H1 (cell line): ENCODE data around the gene TAF4. TPM values are rescaled to one million over a fixed set of nuclear protein-coding genes. Genes with fewer than 3 reads are reported as not detected.

ENCODE experiments used
- CTCF ChIA-PET: fragments of 300-600 bp; sonication (Branson Sonifier 250); formaldehyde crosslinking; loops from one replicate; lab custom pipeline; 2021; ENCODE audit not compliant: partially characterized antibody; lab: Charles Lee
- POLR2A ChIA-PET: fragments of 300-600 bp; sonication (Branson Sonifier 250); formaldehyde crosslinking; loops from one replicate; lab custom pipeline; 2021; ENCODE audit warnings: inconsistent platforms; ENCODE audit not compliant: partially characterized antibody; lab: Charles Lee
- DNase-seq, 2 experiments: peaks; one replicate each; pipeline versions ENCODE4 v3.0.0 to v3.0.0-alpha.2; 2010 to 2022; ENCODE audit warnings: low spot score in 2 of 2, low read depth in 1 of 2, mixed read lengths in 1 of 2
- FAIRE-seq: peaks from 2 replicates; lab custom pipeline; 2011; peaks lifted over from hg19 to GRCh38; lab: Jason Lieb, UNC
- H2AFZ ChIP-seq: 2 replicates; pipeline ENCODE4 v1.8.1; 2012; ENCODE audit warnings: low read length, inconsistent platforms
- H2AK5ac ChIP-seq: 2 replicates; pipeline ENCODE4 v1.6.1; 2013; ENCODE audit warnings: low read depth, low read length
- H2BK120ac ChIP-seq: replicated peaks from 2 replicates; pipeline ENCODE3; 2013; ENCODE audit warnings: low read depth, low read length, inconsistent platforms
- H2BK12ac ChIP-seq: 2 replicates; pipeline ENCODE4 v1.6.1; 2013; ENCODE audit warnings: low read depth, low read length
- H2BK15ac ChIP-seq: 2 replicates; pipeline ENCODE4 v1.6.1; 2013; ENCODE audit warnings: low read length
- H2BK20ac ChIP-seq: 2 replicates; pipeline ENCODE4 v1.6.1; 2013; ENCODE audit warnings: low read length
- H2BK5ac ChIP-seq: 2 replicates; pipeline ENCODE4 v1.6.1; 2013; ENCODE audit warnings: low read depth, low read length
- H3K14ac ChIP-seq: 2 replicates; pipeline ENCODE4 v1.6.1; 2013; ENCODE audit warnings: inconsistent platforms; ENCODE audit not compliant: insufficient read length
- H3K18ac ChIP-seq: 2 replicates; pipeline ENCODE4 v1.6.1; 2013; ENCODE audit warnings: low read length; ENCODE audit errors: extremely low read depth
- H3K23ac ChIP-seq: 2 replicates; pipeline ENCODE4 v1.6.1; 2013; ENCODE audit warnings: inconsistent platforms; ENCODE audit not compliant: insufficient read length
- H3K23me2 ChIP-seq: 2 replicates; pipeline ENCODE4 v1.6.1; 2013; ENCODE audit warnings: low read depth, low read length
- H3K27ac ChIP-seq: 2 replicates; pipeline ENCODE4 v1.6.1; 2011; ENCODE audit warnings: low read depth, low read length, inconsistent platforms
- H3K27me3 ChIP-seq, 4 experiments: replicated peaks in 1 of 4; 1 replicate in 1 of 4; 2 replicates in 3 of 4; pipeline versions ENCODE4 v1.6.1 to v1.8.1; 2011 to 2013; ENCODE audit warnings: low read length in 3 of 4, mild to moderate bottlenecking in 3 of 4, inconsistent platforms in 2 of 4, mixed read lengths in 2 of 4, moderate library complexity in 1 of 4; ENCODE audit not compliant: control insufficient read depth in 3 of 4, insufficient read depth in 3 of 4; ENCODE audit errors: extremely low read depth in 1 of 4
- H3K36me3 ChIP-seq, 4 experiments: 2 replicates each; pipeline versions ENCODE4 v1.6.1 to v1.8.1; 2011 to 2013; ENCODE audit warnings: mild to moderate bottlenecking in 4 of 4, low read length in 3 of 4, moderate library complexity in 2 of 4, control low read depth in 1 of 4, inconsistent platforms in 1 of 4; ENCODE audit not compliant: insufficient read depth in 4 of 4, control insufficient read depth in 2 of 4
- H3K4ac ChIP-seq: replicated peaks from 2 replicates; pipeline ENCODE3; 2013; ENCODE audit warnings: low read length, low read depth, mixed read lengths, inconsistent platforms; ENCODE audit not compliant: insufficient read length
- H3K4me1 ChIP-seq, 4 experiments: replicated peaks in 1 of 4; 1 replicate in 1 of 4; 2 replicates in 3 of 4; pipeline versions ENCODE4 v1.6.1 to v1.8.1; 2011 to 2013; ENCODE audit warnings: low read length in 3 of 4, inconsistent platforms in 2 of 4, mixed read lengths in 1 of 4; ENCODE audit not compliant: insufficient read depth in 4 of 4, control insufficient read depth in 3 of 4
- H3K4me2 ChIP-seq, 2 experiments: 2 replicates each; pipeline versions ENCODE4 v1.6.1 to v1.8.1; 2011 to 2013; ENCODE audit warnings: low read depth in 2 of 2, low read length in 2 of 2, control low read depth in 1 of 2, inconsistent platforms in 1 of 2, mild to moderate bottlenecking in 1 of 2; ENCODE audit not compliant: insufficient read depth in 1 of 2
- H3K4me3 ChIP-seq, 4 experiments: fragments of 200-600, 300-600 bp in 1 of 4; sonication (generic), shearing (Covaris generic), sonication (Bioruptor Twin) in 1 of 4; 2 replicates each; pipeline versions ENCODE4 v1.5.1 to v1.8.1; 2011 to 2016; ENCODE audit warnings: low read length in 4 of 4, low read depth in 3 of 4, control low read depth in 2 of 4, inconsistent platforms in 2 of 4, mild to moderate bottlenecking in 2 of 4, mixed read lengths in 1 of 4, moderate library complexity in 1 of 4; ENCODE audit not compliant: insufficient read depth in 2 of 4; ENCODE audit errors: extremely low read depth in 1 of 4
- H3K56ac ChIP-seq: replicated peaks from 2 replicates; pipeline ENCODE3; 2013; ENCODE audit warnings: low read depth, mild to moderate bottlenecking, mixed read lengths, low read length, inconsistent platforms; ENCODE audit not compliant: insufficient read length
- H3K79me1 ChIP-seq: 2 replicates; pipeline ENCODE4 v1.6.1; 2013; ENCODE audit warnings: low read depth, low read length, control low read depth
- H3K79me2 ChIP-seq, 2 experiments: 2 replicates each; pipeline versions ENCODE4 v1.6.1 to v1.8.1; 2012 to 2013; ENCODE audit warnings: low read length in 2 of 2, mild to moderate bottlenecking in 2 of 2, inconsistent platforms in 1 of 2; ENCODE audit not compliant: insufficient read depth in 2 of 2, control insufficient read depth in 1 of 2
- H3K9ac ChIP-seq, 4 experiments: replicated peaks in 1 of 4; 1 replicate in 1 of 4; 2 replicates in 3 of 4; pipeline versions ENCODE4 v1.6.1 to v1.8.1; 2011 to 2013; ENCODE audit warnings: low read depth in 3 of 4, low read length in 3 of 4, control low read depth in 2 of 4, mild to moderate bottlenecking in 2 of 4, moderate library complexity in 2 of 4, inconsistent platforms in 1 of 4; ENCODE audit errors: extremely low read depth in 1 of 4
- H3K9me3 ChIP-seq, 2 experiments: 2 replicates each; pipeline versions ENCODE4 v1.6.1 to v1.8.1; 2012 to 2013; ENCODE audit warnings: mild to moderate bottlenecking in 2 of 2, moderate library complexity in 2 of 2, control low read depth in 1 of 2, inconsistent platforms in 1 of 2, low read depth in 1 of 2, low read length in 1 of 2, mixed read lengths in 1 of 2; ENCODE audit not compliant: insufficient read depth in 2 of 2
- H4K20me1 ChIP-seq, 2 experiments: replicated peaks in 1 of 2; 2 replicates each; pipeline versions ENCODE3 to v1.8.1; 2011 to 2013; ENCODE audit warnings: inconsistent platforms in 2 of 2, low read length in 2 of 2, mild to moderate bottlenecking in 1 of 2; ENCODE audit not compliant: insufficient read depth in 2 of 2, control insufficient read depth in 1 of 2
- H4K5ac ChIP-seq: 2 replicates; pipeline ENCODE4 v1.6.1; 2013; ENCODE audit warnings: low read length, low read depth, mixed read lengths, inconsistent platforms; ENCODE audit not compliant: insufficient read length
- H4K8ac ChIP-seq: 2 replicates; pipeline ENCODE4 v1.8.0; 2013; ENCODE audit warnings: mild to moderate bottlenecking, moderate library complexity, low read length, inconsistent platforms; ENCODE audit not compliant: insufficient read depth; ENCODE audit errors: extremely low read depth
- H4K91ac ChIP-seq: replicated peaks from 2 replicates; pipeline ENCODE3; 2013; ENCODE audit warnings: low read length, mixed read lengths, inconsistent platforms; ENCODE audit not compliant: insufficient read length
- CBX8 ChIP-seq: fragments of 300-800, 300-1000 bp; sonication (generic); IDR thresholded peaks from 2 replicates; pipeline ENCODE4 v1.7.1; 2016; ENCODE audit warnings: low read depth, low read length, borderline replicate concordance
- HDAC2 ChIP-seq, 2 experiments: fragments of 300-600 bp in 1 of 2; sonication (generic) in 1 of 2; IDR thresholded peaks; 2 replicates each; pipeline ENCODE4 v1.6.1; 2011 to 2012; ENCODE audit warnings: low read depth in 2 of 2, low read length in 2 of 2, mild to moderate bottlenecking in 2 of 2, moderate library complexity in 2 of 2, borderline replicate concordance in 1 of 2, inconsistent platforms in 1 of 2
- WGBS, 2 experiments: shearing (Covaris generic) in 1 of 2; methylation state at CpG; one replicate each; pipeline versions ENCODE4 v1.1.6 to v1.1.7; 2013 to 2015; ENCODE audit warnings: low lambda C conversion rate in 2 of 2, mixed read lengths in 2 of 2, inconsistent platforms in 1 of 2, low coverage in 1 of 2, missing lambda C conversion rate in 1 of 2; ENCODE audit not compliant: insufficient replicate concordance in 2 of 2, insufficient coverage in 1 of 2, insufficient read length in 1 of 2; ENCODE audit errors: extremely low coverage in 1 of 2, missing lambda C conversion rate in 1 of 2; 5-methylcytosine and 5-hydroxymethylcytosine counted together
- polyA plus RNA-seq, 7 experiments: library from polyadenylated mRNA; depleted of rRNA in 3 of 7; stranded (reverse) in 5 of 7; unstranded in 2 of 7; fragments of >200 nt in 5 of 7; fragments of 200-250 nt in 2 of 7; gene quantifications; 1 replicate in 5 of 7; 2 replicates in 1 of 7; 4 replicates in 1 of 7; pipeline versions ENCODE4 v1.2.1 to v1.2.3, GENCODE V29; 2011 to 2013; ENCODE audit warnings: missing spikeins in 2 of 7, mixed read lengths in 2 of 7
- total RNA-seq: library from RNA; stranded (reverse); fragmentation: NEBNext Ultra II Directional; extraction: Animal tissue kit (Norgen Biotek cat#: 25700); gene quantifications from 2 replicates; pipeline ENCODE4 v1.2.1, GENCODE V29; 2021

The TAF4 gene
- total and polyA plus RNA-seq, 2 of the 8 experiments (the other 6 are each of a cell fraction or from before 2014, with no cell fraction given): 16.0 to 30.1 TPM

- H3K27ac ChIP-seq: no peak overlapping the region
- H3K79me1 ChIP-seq: no peaks in the 10 kb centered on the region
- no peak overlapping the region; the same call in 1 of the 2 replicates for H3K18ac ChIP-seq
- no peak overlapping the region for H2BK120ac ChIP-seq
- 90% methylated on average over 23 of the region's 25 CpGs; no CpG with 5 or more reads in 1 of the 2 experiments for whole genome bisulfite sequencing, 2 experiments
- CTCF ChIA-PET: interaction anchor here (0.5 to 1.7 kb wide), 5 partner anchors 9 to 505 kb away, joined by 3 to 6 read pairs (median 3); no protein-coding TSS in a partner anchor
- H4K20me1 ChIP-seq: no peaks in the 10 kb centered on the region
- H3K36me3 ChIP-seq: no peaks in the 10 kb centered on the region
- peak overlapping the region; percentile 2 for H3K56ac ChIP-seq
- no peak overlapping the region for H3K4me3 ChIP-seq
- H3K23ac ChIP-seq: no peak overlapping the region
- H2BK20ac ChIP-seq: no peak overlapping the region
- H4K8ac ChIP-seq: peak overlapping the region; percentile 12; the same call in 1 of the 2 replicates
- no peak overlapping the region for H3K9ac ChIP-seq
- H4K91ac ChIP-seq: no peak overlapping the region
- H2BK12ac ChIP-seq: no peak overlapping the region
- TF ChIP-seq CBX8 (no peak), HDAC2 (IDR thresholded peaks at IDR 0.05; ENCODE audit: borderline replicate concordance in 1 of 2, low read depth in 2 of 2, low read length in 2 of 2) (0 out of 4 replicates have a peak, but pooled peaks of 1 of the 2 experiments have one; percentile 10)
- H3K14ac ChIP-seq: no peak overlapping the region
- POLR2A ChIA-PET: interaction anchor here (1.3 kb wide), 1 partner anchor 100 kb away, joined by 4 read pairs; the partner anchor contains the start of gene TAF4
- no peak overlapping the region for H4K5ac ChIP-seq
- DNase-seq: peak in 1 of 2 experiments; percentile 45
- H2BK15ac ChIP-seq: no peak overlapping the region
- no peak overlapping the region for H3K4ac ChIP-seq
- H3K27me3 ChIP-seq: no peaks in the 10 kb centered on the region; a peak in 2 of 7 replicates
- H2BK5ac ChIP-seq: no peak overlapping the region; the same call in 1 of the 2 replicates
- FAIRE-seq: no peak
- H2AFZ ChIP-seq: no peak overlapping the region
- H2AK5ac ChIP-seq: no peak overlapping the region
- no peak overlapping the region for H3K4me2 ChIP-seq
- no peaks in the 10 kb centered on the region for H3K9me3 ChIP-seq
- H3K4me1 ChIP-seq: peaks cover 0 to 10% (median 3%) of the 10 kb centered on the region in 4 experiments; a peak in 4 of 7 replicates
- H3K23me2 ChIP-seq: no peaks in the 10 kb centered on the region; the same call in 1 of the 2 replicates
- no peaks in the 10 kb centered on the region for H3K79me2 ChIP-seq
These were observed 99.0 kb downstream of the TAF4 start for GRCh38 chr20:61966492-61967244.
